GM19452 (cell line): ENCODE measurements around the gene CIBAR2.

Experiments
- ATAC-seq: cut with Tn5 transposase; IDR thresholded peaks from one replicate; pipeline ENCODE4 v1.9.1; 2021; ENCODE audit not compliant: unreplicated experiment

Gene CIBAR2

GRCh38 chr16:85083051-85083639, 29.1 kb downstream of the CIBAR2 start:
- ATAC-seq: no peak

- no peak for ATAC-seq
Measured at GRCh38 chr16:85082173-85083050, 29.9 kb downstream of the CIBAR2 start.

GRCh38 chr16:85081765-85082164, 30.5 kb downstream of the CIBAR2 start:
- no peak for ATAC-seq

GRCh38 chr16:85081038-85081437, 31.2 kb downstream of the CIBAR2 start:
- no peak for ATAC-seq

- no peak for ATAC-seq
Measured at GRCh38 chr16:85079785-85080570, 32.3 kb downstream of the CIBAR2 start.

- no peak for ATAC-seq
Measured at GRCh38 chr16:85078952-85079351, 33.3 kb downstream of the CIBAR2 start.

GRCh38 chr16:85078226-85078625, 34.0 kb downstream of the CIBAR2 start:
- no peak for ATAC-seq

- no peak for ATAC-seq
Measured at GRCh38 chr16:85077576-85078125, 34.6 kb downstream of the CIBAR2 start.

GRCh38 chr16:85077039-85077438, 35.2 kb downstream of the CIBAR2 start:
- ATAC-seq: no peak

- no peak for ATAC-seq
Measured at GRCh38 chr16:85075236-85075924, 36.9 kb downstream of the CIBAR2 start.

GRCh38 chr16:85074225-85074914, 37.9 kb downstream of the CIBAR2 start:
- no peak for ATAC-seq

GRCh38 chr16:85072947-85073346, 39.3 kb downstream of the CIBAR2 start:
- ATAC-seq: no peak

- ATAC-seq: no peak
Measured at GRCh38 chr16:85072076-85072860, 40.0 kb downstream of the CIBAR2 start.

GRCh38 chr16:85069171-85069570, 43.1 kb downstream of the CIBAR2 start:
- no peak for ATAC-seq

GRCh38 chr16:85068746-85069145, 43.5 kb downstream of the CIBAR2 start:
- ATAC-seq: no peak

- ATAC-seq: no peak
Measured at GRCh38 chr16:85067426-85067825, 44.8 kb downstream of the CIBAR2 start.

- ATAC-seq: no peak
Measured at GRCh38 chr16:85067024-85067423, 45.2 kb downstream of the CIBAR2 start.

GRCh38 chr16:85066346-85066885, 45.9 kb downstream of the CIBAR2 start:
- ATAC-seq: no peak

- no peak for ATAC-seq
Measured at GRCh38 chr16:85065099-85065498, 47.2 kb downstream of the CIBAR2 start.
